ENCODE measurements around the gene TLN1.

GRCh38 chr9:35706951-35707350 is 25.0 kb downstream of the TLN1 start:
- TF ChIP-seq EZH2phosphoT487 (IDR thresholded peaks at IDR 0.05; ENCODE audit: unreplicated experiment) (no peak), CTCF (conservative IDR thresholded peaks at IDR 0.05; ENCODE audit: low read depth in 2 of 2) (no peak)
